HG02642 (cell line): Measurements from ENCODE around the gene RAP1A.

Experiments
- ATAC-seq: cut with Tn5 transposase; IDR thresholded peaks from one replicate; pipeline ENCODE4 v1.9.1; 2021; ENCODE audit warnings: mild to moderate bottlenecking; ENCODE audit not compliant: unreplicated experiment, poor library complexity

The RAP1A gene

GRCh38 chr1:111706921-111707320 is 87.3 kb downstream of the RAP1A start:
- no peak for ATAC-seq

- ATAC-seq = no peak
Measured at GRCh38 chr1:111707906-111708305, 88.3 kb downstream of the RAP1A start.

- ATAC-seq = no peak
Measured at GRCh38 chr1:111709986-111710385, 90.4 kb downstream of the RAP1A start.

- ATAC-seq = no peak
Measured at GRCh38 chr1:111716333-111716732, 96.7 kb downstream of the RAP1A start.

- no peak for ATAC-seq
Measured at GRCh38 chr1:111717450-111717849, 97.9 kb downstream of the RAP1A start.

GRCh38 chr1:111719135-111719534 is 99.5 kb downstream of the RAP1A start:
- ATAC-seq = no peak

GRCh38 chr1:111719674-111720132 is 100.1 kb downstream of the RAP1A start:
- no peak for ATAC-seq

- no peak for ATAC-seq
Measured at GRCh38 chr1:111720274-111720976, 100.8 kb downstream of the RAP1A start.

- ATAC-seq = no peak
Measured at GRCh38 chr1:111720977-111721786, 101.6 kb downstream of the RAP1A start.

- ATAC-seq = no peak
Measured at GRCh38 chr1:111723091-111723806, 103.7 kb downstream of the RAP1A start.

- ATAC-seq = no peak
Measured at GRCh38 chr1:111723871-111724270, 104.3 kb downstream of the RAP1A start.

- ATAC-seq = no peak
Measured at GRCh38 chr1:111725192-111725591, 105.6 kb downstream of the RAP1A start.

- no peak for ATAC-seq
Measured at GRCh38 chr1:111727056-111727455, 107.5 kb downstream of the RAP1A start.

- ATAC-seq = no peak
Measured at GRCh38 chr1:111729271-111729921, 109.8 kb downstream of the RAP1A start.

- no peak for ATAC-seq
Measured at GRCh38 chr1:111729946-111730681, 110.5 kb downstream of the RAP1A start.

- ATAC-seq = no peak
Measured at GRCh38 chr1:111730706-111731105, 111.1 kb downstream of the RAP1A start.

- ATAC-seq = no peak
Measured at GRCh38 chr1:111731956-111732355, 112.4 kb downstream of the RAP1A start.

GRCh38 chr1:111732718-111733117 is 113.1 kb downstream of the RAP1A start:
- ATAC-seq = no peak

- ATAC-seq = no peak
Measured at GRCh38 chr1:111733183-111733991, 113.8 kb downstream of the RAP1A start.
